T-helper 1 cell treated with Interleukin-12 subunit alpha and Interleukin-12 subunit beta and Interleukin-4 antibody, amounts not matched to agents 30 ng/mL and 1 ng/mL, for 36 hours (primary cell): ENCODE data around the gene TGIF2LY. TPM values are rescaled to one million over a fixed set of nuclear protein-coding genes. Genes with fewer than 3 reads are reported as not detected.
"Not testable (repeated sequence)": the region's sequence is repeated elsewhere in the genome, so short reads cannot be mapped to it uniquely, and the experiment has no call there.

Experiments
- intact Hi-C: fragments of 100-400 bp; cut with micrococcal nuclease; formaldehyde crosslinking; loops from one replicate; pipeline ENCODE4 v1.15.1; 2024
- total RNA-seq: library from RNA; stranded (reverse); gene quantifications from 2 replicates; pipeline ENCODE4 v1.2.3, GENCODE V29; 2022

TGIF2LY gene
- total RNA-seq: not detected in 2 replicates

- intact Hi-C loops: not testable (repeated sequence)
Measured at GRCh38 chrY:3578767-3579166, at the start of gene TGIF2LY. Gene TGIF2LY, plus strand, starts transcription at chrY:3579067. Its CDS starts 178 bp downstream, at chrY:3579245.
